ENCODE data around the gene OR2C3. TPM values are rescaled to one million over a fixed set of nuclear protein-coding genes. Genes with fewer than 3 reads are reported as not detected.

Gene OR2C3
- total RNA-seq, 6 donors from 2014 or later, result 0.03 TPM; not detected in 5

GRCh38 chr1:247548769-247549182 is 12.5 kb upstream of the OR2C3 start, which contains the start of gene GCSAML:
GCSAML (plus strand) TSS chr1:247549134; CDS start chr1:247549192, 58 bp downstream.
- ATAC-seq (ENCODE audit: low FRiP score in 2 of 2) (no peak), DNase-seq (no peak)
- H3K27ac ChIP-seq, result no peak within 1 kb of the TSS
- H3K9me3 ChIP-seq, result no peaks in the 10 kb centered on the region
- no peak within 1 kb of the TSS for H3K4me3 ChIP-seq
- WGBS, 2 donors, result 60 to 65% methylated on average over 13 of the region's 13 CpGs
- no peaks in the 10 kb centered on the region for H3K4me1 ChIP-seq
- no peak for TF ChIP-seq EP300 (IDR thresholded peaks at IDR 0.05)
- TF ChIP-seq POLR2AphosphoS5 (IDR thresholded peaks at IDR 0.05), result no peak
- TF ChIP-seq POLR2A (IDR thresholded peaks at IDR 0.05), result no peak
- no peaks in the 10 kb centered on the region for H3K36me3 ChIP-seq
- H3K27me3 ChIP-seq, result no peaks in the 10 kb centered on the region

GRCh38 chr1:247548092-247548491 is 11.9 kb upstream of the OR2C3 start:
- Histone ChIP-seq H3K27ac (no peak overlapping the region), H3K4me1 (no peaks in the 10 kb centered on the region), H3K4me3 (no peak overlapping the region), H3K9me3 (no peaks in the 10 kb centered on the region), H3K36me3 (no peaks in the 10 kb centered on the region), H3K27me3 (no peaks in the 10 kb centered on the region)
- TF ChIP-seq EP300 (IDR thresholded peaks at IDR 0.05), result no peak
- TF ChIP-seq POLR2A (IDR thresholded peaks at IDR 0.05), result no peak
- TF ChIP-seq, protein P1, sequence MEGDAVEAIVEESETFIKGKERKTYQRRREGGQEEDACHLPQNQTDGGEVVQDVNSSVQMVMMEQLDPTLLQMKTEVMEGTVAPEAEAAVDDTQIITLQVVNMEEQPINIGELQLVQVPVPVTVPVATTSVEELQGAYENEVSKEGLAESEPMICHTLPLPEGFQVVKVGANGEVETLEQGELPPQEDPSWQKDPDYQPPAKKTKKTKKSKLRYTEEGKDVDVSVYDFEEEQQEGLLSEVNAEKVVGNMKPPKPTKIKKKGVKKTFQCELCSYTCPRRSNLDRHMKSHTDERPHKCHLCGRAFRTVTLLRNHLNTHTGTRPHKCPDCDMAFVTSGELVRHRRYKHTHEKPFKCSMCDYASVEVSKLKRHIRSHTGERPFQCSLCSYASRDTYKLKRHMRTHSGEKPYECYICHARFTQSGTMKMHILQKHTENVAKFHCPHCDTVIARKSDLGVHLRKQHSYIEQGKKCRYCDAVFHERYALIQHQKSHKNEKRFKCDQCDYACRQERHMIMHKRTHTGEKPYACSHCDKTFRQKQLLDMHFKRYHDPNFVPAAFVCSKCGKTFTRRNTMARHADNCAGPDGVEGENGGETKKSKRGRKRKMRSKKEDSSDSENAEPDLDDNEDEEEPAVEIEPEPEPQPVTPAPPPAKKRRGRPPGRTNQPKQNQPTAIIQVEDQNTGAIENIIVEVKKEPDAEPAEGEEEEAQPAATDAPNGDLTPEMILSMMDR (IDR thresholded peaks at IDR 0.05), result no peak
- TF ChIP-seq POLR2AphosphoS5 (IDR thresholded peaks at IDR 0.05), result no peak
- ATAC-seq (ENCODE audit: low FRiP score in 2 of 2) (no peak), DNase-seq (no peak)
- 53 to 67% methylated on average over 4 to 5 of the region's 5 CpGs for WGBS, 2 donors

GRCh38 chr1:247542811-247543210 is 6.6 kb upstream of the OR2C3 start:
- no peaks in the 10 kb centered on the region for H3K4me1 ChIP-seq
- no peaks in the 10 kb centered on the region for H3K36me3 ChIP-seq
- 59 to 65% methylated on average over 3 of the region's 3 CpGs for WGBS, 2 donors
- DNase-seq, result no peak
- H3K4me3 ChIP-seq, result no peak overlapping the region
- no peaks in the 10 kb centered on the region for H3K27me3 ChIP-seq
- H3K9me3 ChIP-seq, result no peaks in the 10 kb centered on the region
- no peak for ATAC-seq (ENCODE audit: low FRiP score in 2 of 2)
- TF ChIP-seq POLR2A (IDR thresholded peaks at IDR 0.05), result no peak
- TF ChIP-seq EP300 (IDR thresholded peaks at IDR 0.05), result no peak
- TF ChIP-seq, protein P1 (IDR thresholded peaks at IDR 0.05), result no peak
- H3K27ac ChIP-seq, result no peak overlapping the region

GRCh38 chr1:247540581-247540980 is 4.3 kb upstream of the OR2C3 start:
- Histone ChIP-seq H3K4me1 (no peaks in the 10 kb centered on the region), H3K9me3 (no peaks in the 10 kb centered on the region), H3K27ac (no peak overlapping the region), H3K36me3 (no peaks in the 10 kb centered on the region), H3K27me3 (no peaks in the 10 kb centered on the region), H3K4me3 (no peak overlapping the region)
- WGBS, 2 donors, result 35% methylated on average over 7 of the region's 7 CpGs
- TF ChIP-seq POLR2AphosphoS5 (IDR thresholded peaks at IDR 0.05), result no peak
- TF ChIP-seq, protein P1 (IDR thresholded peaks at IDR 0.05), result no peak
- no peak for TF ChIP-seq EP300 (IDR thresholded peaks at IDR 0.05)
- no peak for TF ChIP-seq POLR2A (IDR thresholded peaks at IDR 0.05)
- DNase-seq (no peak), ATAC-seq (ENCODE audit: low FRiP score in 2 of 2) (no peak)

GRCh38 chr1:247539215-247539614 is 3.0 kb upstream of the OR2C3 start:
- 64 to 70% methylated on average over 6 of the region's 6 CpGs for WGBS, 2 donors
- H3K9me3 ChIP-seq, result no peaks in the 10 kb centered on the region
- DNase-seq, result no peak
- H3K4me1 ChIP-seq, result no peaks in the 10 kb centered on the region
- no peak overlapping the region for H3K27ac ChIP-seq
- H3K4me3 ChIP-seq, result no peak overlapping the region
- ATAC-seq (ENCODE audit: low FRiP score in 2 of 2), result no peak
- H3K27me3 ChIP-seq, result no peaks in the 10 kb centered on the region
- TF ChIP-seq POLR2A (IDR thresholded peaks at IDR 0.05) (no peak), POLR2AphosphoS5 (IDR thresholded peaks at IDR 0.05) (no peak), EP300 (IDR thresholded peaks at IDR 0.05) (no peak)
- TF ChIP-seq, protein P1 (IDR thresholded peaks at IDR 0.05), result no peak
- no peaks in the 10 kb centered on the region for H3K36me3 ChIP-seq

Measured in upper lobe of left lung (tissue), 6 donors.